GM12891 (cell line): ENCODE data around the gene RAB9A. TPM values are rescaled to one million over a fixed set of nuclear protein-coding genes. Genes with fewer than 3 reads are reported as not detected.
"Not testable (repeated sequence)": the region's sequence is repeated elsewhere in the genome, so short reads cannot be mapped to it uniquely, and the experiment has no call there.

Experiments used
- DNase-seq: peaks from one replicate; pipeline ENCODE4 v3.0.0; 2011; ENCODE audit warnings: low spot score; ENCODE audit not compliant: insufficient read length
- FAIRE-seq: peaks from 2 replicates; lab custom pipeline; 2011; peaks lifted over from hg19 to GRCh38; lab: Jason Lieb, UNC
- PAX5 ChIP-seq: IDR thresholded peaks from 2 replicates; pipeline ENCODE4 v1.6.1; 2011; ENCODE audit warnings: low read length, moderate library complexity, mild to moderate bottlenecking; ENCODE audit not compliant: insufficient read depth, severe bottlenecking
- POLR2A ChIP-seq: IDR thresholded peaks from 2 replicates; pipeline ENCODE4 v1.6.1; 2011; ENCODE audit warnings: low read depth, low read length, control low read depth
- POLR2AphosphoS5 ChIP-seq: IDR thresholded peaks from 2 replicates; pipeline ENCODE4 v1.6.1; 2011; ENCODE audit warnings: low read depth, low read length, control low read depth
- POU2F2 ChIP-seq: IDR thresholded peaks from 2 replicates; pipeline ENCODE4 v1.6.1; 2011; ENCODE audit warnings: low read depth, mild to moderate bottlenecking, control low read depth, low read length, moderate library complexity
- SPI1 ChIP-seq: IDR thresholded peaks from 2 replicates; pipeline ENCODE4 v1.6.1; 2011; ENCODE audit warnings: low read depth, low read length, control low read depth
- TAF1 ChIP-seq: IDR thresholded peaks from 2 replicates; pipeline ENCODE4 v1.6.1; 2011; ENCODE audit warnings: low read depth, low read length, control low read depth
- polyA plus RNA-seq: library from polyadenylated mRNA; unstranded; fragments of >200 nt; gene quantifications from one replicate; pipeline ENCODE4 v1.2.1, GENCODE V29; 2012; ENCODE audit warnings: low read depth, missing spikeins, inconsistent platforms; ENCODE audit not compliant: missing spikeins

RAB9A gene, protein sequence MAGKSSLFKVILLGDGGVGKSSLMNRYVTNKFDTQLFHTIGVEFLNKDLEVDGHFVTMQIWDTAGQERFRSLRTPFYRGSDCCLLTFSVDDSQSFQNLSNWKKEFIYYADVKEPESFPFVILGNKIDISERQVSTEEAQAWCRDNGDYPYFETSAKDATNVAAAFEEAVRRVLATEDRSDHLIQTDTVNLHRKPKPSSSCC
- polyA plus RNA-seq: 37.6 TPM

GRCh38 chrX:13688958-13689740, at the start of gene RAB9A:
RAB9A (plus strand) TSS chrX:13689128; CDS start chrX:13708747, 19,619 bp downstream.
- FAIRE-seq (peak; percentile 85), DNase-seq (peak; percentile 48)
- TF ChIP-seq PAX5: no peak
- no peak for TF ChIP-seq POU2F2
- no peak for TF ChIP-seq SPI1
- TF ChIP-seq POLR2AphosphoS5: 0 out of 2 replicates have a peak, but pooled peaks have one; percentile 10
- TF ChIP-seq POLR2A: peak; percentile 32
- 0 out of 2 replicates have a peak, but pooled peaks have one; percentile 7 for TF ChIP-seq TAF1

- FAIRE-seq, DNase-seq: not testable (repeated sequence)
Measured at GRCh38 chrX:13641684-13642083, 47.2 kb upstream of the RAB9A start.

- no peak for DNase-seq
- FAIRE-seq: peak; percentile 28
- TF ChIP-seq POU2F2 (no peak), POLR2AphosphoS5 (no peak), PAX5 (no peak), POLR2A (no peak)
Measured at GRCh38 chrX:13645464-13646153, 43.3 kb upstream of the RAB9A start.

GRCh38 chrX:13646154-13646549, 42.8 kb upstream of the RAB9A start:
- TF ChIP-seq POU2F2: no peak
- FAIRE-seq (peak; percentile 60), DNase-seq (no peak)

GRCh38 chrX:13647709-13648212, 41.2 kb upstream of the RAB9A start:
- FAIRE-seq (no peak), DNase-seq (no peak)
- TF ChIP-seq POU2F2 (no peak), POLR2AphosphoS5 (no peak), SPI1 (no peak), POLR2A (no peak), TAF1 (no peak), PAX5 (no peak)

DNA sequence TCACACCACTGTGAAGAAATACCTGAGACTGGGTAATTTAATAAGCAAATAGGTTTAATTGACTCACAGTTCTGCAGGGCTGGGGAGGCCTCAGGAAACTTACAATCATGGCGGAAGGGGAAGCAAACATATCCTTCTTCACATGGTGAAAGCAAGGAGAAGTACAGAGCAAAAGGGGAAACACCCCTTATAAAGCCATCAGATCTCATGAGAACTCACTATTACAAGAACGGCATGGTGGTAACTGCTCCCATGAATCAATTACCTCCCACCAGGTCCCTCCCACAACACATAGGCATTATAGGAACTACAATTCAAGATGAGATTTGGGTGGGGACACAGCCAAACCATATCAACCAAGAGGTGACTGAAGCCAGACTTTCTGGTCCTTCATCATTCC, 40.6 kb upstream of the RAB9A start:
- not testable (repeated sequence) for DNase-seq
- FAIRE-seq: peak; percentile 81

DNA sequence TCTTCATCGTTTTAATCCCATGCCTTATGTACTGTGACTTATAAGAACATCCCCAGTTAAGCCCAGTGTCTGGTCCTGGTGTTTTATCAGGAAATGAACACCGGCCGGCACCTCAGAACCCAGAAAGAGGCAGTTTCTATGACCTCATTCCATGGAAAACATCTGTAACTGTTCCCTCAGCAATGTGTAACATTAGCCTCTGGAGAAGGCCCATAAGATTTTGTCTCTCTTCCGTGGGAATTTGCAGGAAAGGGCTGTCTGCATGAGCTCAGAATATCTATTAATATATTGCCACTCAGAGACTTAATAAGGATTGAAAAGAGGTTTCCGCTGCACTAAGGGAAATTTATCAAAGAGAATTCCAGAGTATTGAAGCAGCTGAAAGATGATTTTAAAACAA, 39.1 kb upstream of the RAB9A start:
- TF ChIP-seq PAX5: no peak
- TF ChIP-seq SPI1: no peak
- no peak for TF ChIP-seq POLR2AphosphoS5
- TF ChIP-seq POU2F2: no peak
- TF ChIP-seq TAF1: no peak
- TF ChIP-seq POLR2A: no peak
- FAIRE-seq (no peak), DNase-seq (no peak)

GRCh38 chrX:13650318-13650717, 38.6 kb upstream of the RAB9A start:
- TF ChIP-seq POU2F2: no peak
- TF ChIP-seq TAF1: no peak
- no peak for TF ChIP-seq PAX5
- TF ChIP-seq POLR2A: no peak
- no peak for TF ChIP-seq SPI1
- TF ChIP-seq POLR2AphosphoS5: no peak
- FAIRE-seq (no peak), DNase-seq (no peak)

- TF ChIP-seq TAF1 (no peak), POLR2AphosphoS5 (no peak), PAX5 (no peak), POU2F2 (no peak), POLR2A (no peak), SPI1 (no peak)
- DNase-seq (no peak), FAIRE-seq (no peak)
Measured at GRCh38 chrX:13651150-13651549, 37.8 kb upstream of the RAB9A start.

DNA sequence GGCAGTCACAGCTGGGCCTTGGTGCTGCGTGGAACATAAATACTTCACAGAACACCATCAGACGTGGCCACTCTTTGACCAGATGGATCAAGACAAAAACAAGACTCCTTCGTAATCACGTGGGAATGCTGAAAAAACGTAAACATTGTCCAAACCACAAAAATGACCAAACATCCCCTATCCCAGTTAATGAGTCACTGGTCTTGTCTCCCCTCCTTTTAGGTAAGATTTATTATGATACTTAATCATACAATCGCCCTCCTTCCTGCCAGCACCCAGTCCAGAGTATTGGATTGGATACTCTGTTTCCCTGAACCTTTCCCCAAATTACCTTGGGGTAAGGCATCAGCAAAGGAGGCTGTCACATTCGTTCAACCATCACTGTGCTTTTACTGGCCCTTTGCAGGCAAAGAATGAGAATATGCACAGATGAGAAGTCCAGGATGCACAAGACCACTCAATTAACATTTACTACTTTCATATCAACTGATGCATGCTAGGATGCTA, 36.6 kb upstream of the RAB9A start:
- FAIRE-seq (peak; percentile 74), DNase-seq (no peak)
- TF ChIP-seq POLR2A (no peak), TAF1 (no peak), PAX5 (no peak), POLR2AphosphoS5 (no peak), SPI1 (no peak), POU2F2 (no peak)
